ENCODE data around the gene ATXN10.

DNA sequence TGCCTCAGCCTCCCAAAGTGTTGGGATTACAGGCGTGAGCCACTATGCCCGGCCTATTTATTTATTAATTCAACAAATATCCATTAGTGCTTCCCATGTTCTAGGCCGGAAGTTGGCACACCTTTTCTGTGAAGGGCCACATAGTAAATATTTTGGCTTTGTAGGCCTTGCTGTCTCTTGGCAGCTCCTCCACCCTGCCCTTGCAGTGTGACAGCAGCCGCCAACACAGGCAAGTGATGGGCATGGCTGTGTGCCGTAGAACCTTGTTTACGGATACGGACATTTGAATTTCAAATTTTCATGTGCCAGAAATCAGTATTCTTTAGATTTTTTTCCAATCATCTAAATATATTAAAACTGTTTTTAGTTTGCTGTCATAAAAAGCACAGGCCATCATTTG lies 165.9 kb downstream of the ATXN10 start:
- TF ChIP-seq, protein P1, sequence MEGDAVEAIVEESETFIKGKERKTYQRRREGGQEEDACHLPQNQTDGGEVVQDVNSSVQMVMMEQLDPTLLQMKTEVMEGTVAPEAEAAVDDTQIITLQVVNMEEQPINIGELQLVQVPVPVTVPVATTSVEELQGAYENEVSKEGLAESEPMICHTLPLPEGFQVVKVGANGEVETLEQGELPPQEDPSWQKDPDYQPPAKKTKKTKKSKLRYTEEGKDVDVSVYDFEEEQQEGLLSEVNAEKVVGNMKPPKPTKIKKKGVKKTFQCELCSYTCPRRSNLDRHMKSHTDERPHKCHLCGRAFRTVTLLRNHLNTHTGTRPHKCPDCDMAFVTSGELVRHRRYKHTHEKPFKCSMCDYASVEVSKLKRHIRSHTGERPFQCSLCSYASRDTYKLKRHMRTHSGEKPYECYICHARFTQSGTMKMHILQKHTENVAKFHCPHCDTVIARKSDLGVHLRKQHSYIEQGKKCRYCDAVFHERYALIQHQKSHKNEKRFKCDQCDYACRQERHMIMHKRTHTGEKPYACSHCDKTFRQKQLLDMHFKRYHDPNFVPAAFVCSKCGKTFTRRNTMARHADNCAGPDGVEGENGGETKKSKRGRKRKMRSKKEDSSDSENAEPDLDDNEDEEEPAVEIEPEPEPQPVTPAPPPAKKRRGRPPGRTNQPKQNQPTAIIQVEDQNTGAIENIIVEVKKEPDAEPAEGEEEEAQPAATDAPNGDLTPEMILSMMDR (IDR thresholded peaks at IDR 0.05; ENCODE audit: low read depth, low read length), result no peak
- no peak for TF ChIP-seq EZH2phosphoT487 (IDR thresholded peaks at IDR 0.05; ENCODE audit: low read depth)

All from OCI-LY3 (cell line).